GM10266 (cell line): ENCODE data around the gene KCNH1.

ENCODE experiments used
- DNase-seq: peaks from one replicate; pipeline ENCODE4 v3.0.0; 2012; ENCODE audit errors: extremely low spot score
- TF ChIP-seq, protein P1 (sequence below): IDR thresholded peaks from 2 replicates; pipeline ENCODE4 v1.5.1; 2012; ENCODE audit warnings: mild to moderate bottlenecking, low read depth; ENCODE audit not compliant: control insufficient read depth, insufficient read depth; ENCODE audit errors: missing control alignments

KCNH1 gene

DNA sequence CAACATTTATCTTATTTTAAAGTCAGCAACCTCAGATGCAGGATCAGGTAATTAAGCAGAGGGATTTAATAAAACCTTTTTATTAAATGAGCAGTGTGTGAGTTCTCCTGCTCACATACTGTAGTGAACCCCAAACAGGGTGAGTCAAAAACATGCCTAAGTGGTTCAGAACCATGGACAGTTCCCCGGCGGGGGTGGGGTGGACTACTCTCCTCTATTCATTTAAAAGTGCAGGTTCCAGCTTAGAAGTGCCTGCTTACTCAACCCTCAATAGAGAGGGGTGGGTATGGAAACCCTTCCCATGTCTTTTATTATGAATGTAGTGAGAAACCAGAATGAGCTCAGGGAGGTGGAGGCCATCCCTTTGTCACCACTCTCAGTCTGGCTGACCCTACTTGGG lies 407.3 kb downstream of the KCNH1 start:
- TF ChIP-seq, protein P1, sequence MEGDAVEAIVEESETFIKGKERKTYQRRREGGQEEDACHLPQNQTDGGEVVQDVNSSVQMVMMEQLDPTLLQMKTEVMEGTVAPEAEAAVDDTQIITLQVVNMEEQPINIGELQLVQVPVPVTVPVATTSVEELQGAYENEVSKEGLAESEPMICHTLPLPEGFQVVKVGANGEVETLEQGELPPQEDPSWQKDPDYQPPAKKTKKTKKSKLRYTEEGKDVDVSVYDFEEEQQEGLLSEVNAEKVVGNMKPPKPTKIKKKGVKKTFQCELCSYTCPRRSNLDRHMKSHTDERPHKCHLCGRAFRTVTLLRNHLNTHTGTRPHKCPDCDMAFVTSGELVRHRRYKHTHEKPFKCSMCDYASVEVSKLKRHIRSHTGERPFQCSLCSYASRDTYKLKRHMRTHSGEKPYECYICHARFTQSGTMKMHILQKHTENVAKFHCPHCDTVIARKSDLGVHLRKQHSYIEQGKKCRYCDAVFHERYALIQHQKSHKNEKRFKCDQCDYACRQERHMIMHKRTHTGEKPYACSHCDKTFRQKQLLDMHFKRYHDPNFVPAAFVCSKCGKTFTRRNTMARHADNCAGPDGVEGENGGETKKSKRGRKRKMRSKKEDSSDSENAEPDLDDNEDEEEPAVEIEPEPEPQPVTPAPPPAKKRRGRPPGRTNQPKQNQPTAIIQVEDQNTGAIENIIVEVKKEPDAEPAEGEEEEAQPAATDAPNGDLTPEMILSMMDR, result no peak
- no peak for DNase-seq

DNA sequence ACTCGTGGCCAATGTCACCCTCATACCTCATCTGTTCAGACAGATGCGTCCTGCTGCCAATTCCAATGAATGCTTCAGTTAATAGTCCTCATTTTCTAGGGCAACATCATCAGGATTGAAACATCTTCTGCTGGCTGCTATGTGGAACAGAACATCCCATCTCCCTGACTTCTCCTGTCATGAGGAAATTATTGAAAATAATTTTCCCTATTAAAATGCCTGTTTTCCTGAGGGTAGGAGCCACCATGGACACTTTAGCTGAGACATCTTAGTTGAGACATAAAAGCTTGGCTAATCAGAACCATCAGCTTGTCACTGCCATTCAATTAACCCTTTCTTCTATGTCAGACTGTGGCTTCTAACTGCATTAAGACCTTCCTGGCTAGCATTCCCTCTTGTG lies 409.2 kb downstream of the KCNH1 start:
- DNase-seq, result no peak
- TF ChIP-seq, protein P1, result no peak

DNA sequence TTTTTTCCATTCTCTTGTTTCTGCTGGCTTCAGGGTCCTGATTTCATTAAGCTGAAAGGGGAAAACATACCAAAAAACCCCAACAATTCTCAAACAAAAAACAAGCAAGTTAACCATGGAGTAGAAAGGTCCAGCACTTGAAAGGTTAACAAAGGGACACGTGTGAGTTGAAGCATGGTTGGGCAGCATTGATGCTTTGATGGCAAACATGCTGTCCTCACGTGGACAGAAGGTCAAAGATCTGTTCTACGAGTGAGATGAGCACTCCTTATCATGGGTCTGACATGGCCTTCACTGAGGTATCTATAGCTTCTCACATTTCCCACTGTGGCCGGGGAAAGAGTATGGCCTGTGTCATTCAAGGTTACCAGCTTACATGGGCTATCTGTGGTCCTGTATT lies 410.3 kb downstream of the KCNH1 start:
- DNase-seq, result no peak
- TF ChIP-seq, protein P1, result no peak

DNA sequence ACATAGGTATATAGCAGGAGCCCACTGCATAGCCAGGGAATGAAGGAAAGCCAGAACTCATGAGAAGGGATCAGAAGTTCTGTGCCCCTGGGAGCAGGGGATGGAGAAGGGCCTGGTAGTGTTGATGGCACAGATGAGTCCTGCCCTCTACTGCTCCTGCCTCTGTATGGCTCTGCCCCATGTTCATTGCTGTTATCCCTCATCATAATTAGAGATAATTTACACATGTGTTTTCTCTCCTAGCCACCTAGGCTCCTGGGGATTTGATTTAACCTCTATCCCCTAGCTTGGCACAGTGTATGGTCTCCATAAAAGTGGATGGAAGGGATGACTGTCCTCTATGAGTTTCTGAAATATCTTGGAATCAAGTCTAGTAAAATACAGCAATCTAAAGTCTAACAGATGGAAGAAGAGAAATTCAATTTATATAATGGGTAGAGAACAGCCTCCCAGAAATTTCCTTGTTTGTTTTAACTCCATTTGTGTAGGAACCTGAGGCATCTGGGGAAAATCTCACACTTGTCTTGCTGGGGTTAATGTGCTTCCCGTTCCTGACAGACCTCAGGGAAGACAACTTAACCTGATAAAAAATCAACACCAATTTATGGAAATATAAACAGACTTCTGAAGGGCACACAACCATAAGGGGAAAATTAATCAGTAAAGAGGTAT lies 411.4 kb downstream of the KCNH1 start:
- no peak for DNase-seq
- TF ChIP-seq, protein P1, result no peak

DNA sequence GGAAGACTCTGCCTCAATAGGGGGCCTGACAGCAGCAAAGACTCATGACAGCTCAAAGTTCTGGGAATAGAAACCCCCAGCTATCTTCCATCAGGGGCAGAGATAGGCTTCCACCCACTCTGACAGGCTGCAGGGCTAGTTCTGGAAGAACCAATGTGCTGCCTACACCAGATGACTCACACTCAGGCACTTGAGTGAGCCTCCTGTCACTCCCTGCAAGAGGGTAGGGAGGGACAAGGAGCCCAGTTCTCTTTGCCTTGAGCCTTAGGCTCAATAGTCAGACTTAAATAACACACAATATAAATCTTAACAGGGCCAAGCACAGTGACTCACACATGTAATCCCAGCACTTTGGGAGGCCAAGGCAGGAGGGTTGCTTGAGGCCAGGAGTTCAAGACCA lies 418.9 kb downstream of the KCNH1 start:
- no peak for DNase-seq
- TF ChIP-seq, protein P1, result no peak

DNA sequence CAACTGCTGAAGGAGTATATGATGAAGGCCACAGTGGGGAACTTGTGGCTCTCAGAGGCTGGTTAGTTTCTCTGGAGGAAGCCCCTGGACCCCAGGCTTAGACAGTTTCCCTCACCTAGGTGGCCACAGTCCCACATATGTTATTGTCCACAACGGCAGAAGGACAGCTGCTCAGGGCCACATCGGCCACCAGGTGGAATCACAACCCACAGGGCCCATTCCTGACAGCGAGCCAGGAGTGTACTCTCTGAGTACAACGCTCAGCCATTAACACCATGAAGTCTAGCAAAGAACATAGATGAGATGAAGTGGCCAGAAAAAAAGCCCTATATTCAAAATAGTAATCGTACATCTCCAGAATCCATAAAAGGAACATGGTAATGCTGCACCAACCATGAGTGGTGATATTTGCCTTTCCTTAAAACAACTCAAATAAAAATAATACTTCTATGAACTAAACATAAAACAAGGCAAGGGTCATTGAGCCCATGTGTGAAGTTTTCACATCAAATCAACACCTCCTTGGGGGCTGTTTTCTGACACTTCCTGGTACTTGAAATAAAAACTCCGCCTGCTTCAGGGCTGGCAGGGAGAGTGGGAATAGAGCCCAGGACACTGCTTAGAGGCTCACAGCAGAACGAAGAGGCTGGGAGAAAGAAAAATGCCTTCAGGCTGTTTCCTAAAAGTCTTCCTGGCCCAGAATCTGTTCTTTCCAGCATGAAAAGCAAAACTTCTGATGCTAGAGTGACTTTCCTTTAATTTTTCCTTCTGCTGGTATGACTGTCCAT lies 421.9 kb downstream of the KCNH1 start:
- no peak for DNase-seq
- TF ChIP-seq, protein P1, result no peak

DNA sequence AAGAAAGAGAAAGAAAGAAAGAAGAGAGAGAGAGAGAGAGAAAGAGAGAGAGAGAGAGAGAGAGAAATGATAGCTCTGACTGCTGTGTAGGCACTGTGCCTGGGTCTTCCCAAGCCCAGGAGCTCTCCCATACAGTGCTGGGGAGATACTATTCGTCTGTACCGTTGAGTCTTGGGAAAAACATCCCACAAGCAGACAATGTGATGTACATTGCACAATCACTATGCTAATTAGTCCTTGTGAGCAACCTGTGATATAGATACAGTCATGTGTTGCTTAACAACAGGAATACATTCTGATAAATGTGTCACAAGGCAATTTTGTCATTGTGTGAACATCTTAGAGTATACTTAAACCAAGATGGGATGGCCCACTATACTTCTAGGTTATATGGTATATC lies 424.2 kb downstream of the KCNH1 start:
- TF ChIP-seq, protein P1, result no peak
- no peak for DNase-seq
